KOPT-K1 (cell line): ENCODE data around the gene ZDHHC18.
A peak's percentile ranks its signal among the peaks of the same experiment; 100 is the strongest.
"Not testable (repeated sequence)": the region's sequence is repeated elsewhere in the genome, so short reads cannot be mapped to it uniquely, and the experiment has no call there.

Experiments
- H3K27ac ChIP-seq: fragments of 200-600 bp; sonication (generic); 2 replicates; pipeline ENCODE4 v1.5.1; 2016; ENCODE audit warnings: antibody characterized with exemption, mild to moderate bottlenecking, low read depth, low read length; ENCODE audit not compliant: poor library complexity, severe bottlenecking
- H3K36me3 ChIP-seq: fragments of 200-600 bp; sonication (generic); 2 replicates; pipeline ENCODE4 v1.5.1; 2017; ENCODE audit warnings: antibody characterized with exemption, mild to moderate bottlenecking, low read length, moderate library complexity; ENCODE audit not compliant: insufficient read depth
- H3K9me3 ChIP-seq: fragments of 200-600 bp; sonication (generic); 2 replicates; pipeline ENCODE4 v1.5.1; 2017; ENCODE audit warnings: antibody characterized with exemption, low read length, mild to moderate bottlenecking; ENCODE audit not compliant: insufficient read depth, poor library complexity, severe bottlenecking

Gene ZDHHC18

DNA sequence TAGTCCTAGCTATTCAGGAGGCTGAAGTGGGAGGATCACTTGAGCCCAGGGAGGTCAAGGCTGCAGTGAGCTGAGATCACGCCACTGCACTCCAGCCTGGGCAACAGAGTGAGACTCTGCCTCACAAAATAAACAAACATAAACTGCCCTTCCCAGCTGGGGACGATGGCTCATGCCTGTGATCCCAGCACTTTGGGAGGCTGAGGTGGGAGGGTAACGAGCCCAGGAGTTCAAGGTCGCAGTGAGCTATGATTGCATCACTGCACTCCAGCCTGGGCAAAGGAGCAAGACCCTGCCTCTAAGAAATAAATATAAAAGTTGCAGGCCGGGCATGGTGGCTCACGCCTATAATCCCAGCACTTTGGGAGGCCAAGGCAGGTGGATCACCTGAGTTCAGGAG lies 55.1 kb downstream of the ZDHHC18 start:
- H3K27ac ChIP-seq, H3K9me3 ChIP-seq: not testable (repeated sequence)
- peaks cover 99% of the 10 kb centered on the region for H3K36me3 ChIP-seq

DNA sequence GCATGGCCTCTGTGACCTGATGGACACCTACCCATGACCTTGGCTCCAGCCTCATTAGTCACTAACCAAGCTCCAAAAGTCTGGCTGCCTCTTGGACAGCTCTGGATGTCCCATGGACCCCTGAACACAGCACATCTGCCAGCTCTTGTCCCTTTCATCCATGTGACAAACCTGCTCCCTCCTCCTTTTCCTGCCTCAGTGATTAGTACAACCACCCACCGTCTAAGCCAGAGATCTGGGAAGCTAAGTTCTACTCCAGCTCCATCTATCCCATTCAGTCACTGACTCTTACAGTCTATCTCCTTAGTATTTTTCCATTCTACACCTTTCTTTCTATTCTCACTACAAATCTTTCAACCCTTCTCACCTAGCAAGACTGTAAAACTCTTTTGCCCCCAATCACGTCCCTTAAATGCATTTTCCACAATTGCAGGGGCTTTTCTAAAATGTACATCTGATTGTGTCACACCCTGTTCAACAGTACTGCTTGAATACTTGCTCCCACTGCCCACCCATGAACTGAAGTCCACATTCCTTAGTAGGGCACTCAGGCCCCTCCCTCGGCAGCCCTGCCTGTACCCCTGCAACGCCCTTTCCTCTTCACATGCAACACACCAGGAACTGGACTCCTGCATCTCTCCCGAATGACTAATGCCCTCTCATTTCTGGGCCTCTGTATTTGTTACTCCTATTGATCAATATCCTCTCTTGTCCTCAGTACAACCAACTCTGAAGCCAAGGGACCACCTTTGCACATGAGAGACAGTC lies 56.4 kb downstream of the ZDHHC18 start:
- H3K27ac ChIP-seq = no peak overlapping the region
- peaks cover 97% of the 10 kb centered on the region for H3K36me3 ChIP-seq
- H3K9me3 ChIP-seq = no peaks in the 10 kb centered on the region

DNA sequence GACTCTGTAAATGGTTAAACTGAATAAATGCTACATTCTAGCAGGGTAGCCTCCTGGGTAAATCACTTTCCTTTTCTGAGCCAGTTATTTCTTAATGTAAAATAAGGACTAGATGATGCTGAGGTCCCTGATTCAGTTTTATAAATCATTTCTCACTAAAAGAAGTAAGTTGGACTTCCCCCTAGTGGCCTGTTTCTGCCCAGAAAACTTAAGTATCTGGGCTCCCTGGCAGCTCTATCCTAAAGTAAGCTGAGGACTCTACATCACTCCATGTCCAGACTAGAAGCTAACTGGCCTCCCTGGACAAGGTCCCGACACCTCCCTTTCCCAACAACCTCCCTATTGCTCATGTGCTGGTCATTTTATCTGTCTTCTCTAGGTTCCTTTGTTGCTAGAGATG lies 60.6 kb downstream of the ZDHHC18 start:
- Histone ChIP-seq H3K36me3 (peaks cover 71% of the 10 kb centered on the region), H3K27ac (no peak overlapping the region), H3K9me3 (no peaks in the 10 kb centered on the region)

DNA sequence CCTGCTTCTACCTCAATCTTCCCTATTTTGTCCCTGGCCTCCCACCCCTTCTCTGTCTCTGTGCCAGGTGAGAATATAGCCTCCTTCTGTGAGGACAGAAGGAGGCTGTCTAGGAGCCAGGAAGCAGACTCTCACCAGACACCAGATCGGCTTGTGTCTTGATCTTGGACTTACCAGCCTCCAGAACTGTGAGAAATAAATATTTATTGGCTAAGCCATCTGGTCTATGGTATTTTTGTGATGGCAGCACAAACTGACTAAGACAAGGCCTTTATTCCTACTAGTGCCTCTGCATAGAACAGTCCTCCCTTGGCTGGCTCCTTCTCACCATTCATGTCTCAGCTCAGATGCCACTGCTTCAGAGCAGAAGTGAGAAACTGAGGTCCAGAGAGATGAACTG lies 61.7 kb downstream of the ZDHHC18 start:
- H3K9me3 ChIP-seq = no peaks in the 10 kb centered on the region
- peaks cover 71% of the 10 kb centered on the region for H3K36me3 ChIP-seq

DNA sequence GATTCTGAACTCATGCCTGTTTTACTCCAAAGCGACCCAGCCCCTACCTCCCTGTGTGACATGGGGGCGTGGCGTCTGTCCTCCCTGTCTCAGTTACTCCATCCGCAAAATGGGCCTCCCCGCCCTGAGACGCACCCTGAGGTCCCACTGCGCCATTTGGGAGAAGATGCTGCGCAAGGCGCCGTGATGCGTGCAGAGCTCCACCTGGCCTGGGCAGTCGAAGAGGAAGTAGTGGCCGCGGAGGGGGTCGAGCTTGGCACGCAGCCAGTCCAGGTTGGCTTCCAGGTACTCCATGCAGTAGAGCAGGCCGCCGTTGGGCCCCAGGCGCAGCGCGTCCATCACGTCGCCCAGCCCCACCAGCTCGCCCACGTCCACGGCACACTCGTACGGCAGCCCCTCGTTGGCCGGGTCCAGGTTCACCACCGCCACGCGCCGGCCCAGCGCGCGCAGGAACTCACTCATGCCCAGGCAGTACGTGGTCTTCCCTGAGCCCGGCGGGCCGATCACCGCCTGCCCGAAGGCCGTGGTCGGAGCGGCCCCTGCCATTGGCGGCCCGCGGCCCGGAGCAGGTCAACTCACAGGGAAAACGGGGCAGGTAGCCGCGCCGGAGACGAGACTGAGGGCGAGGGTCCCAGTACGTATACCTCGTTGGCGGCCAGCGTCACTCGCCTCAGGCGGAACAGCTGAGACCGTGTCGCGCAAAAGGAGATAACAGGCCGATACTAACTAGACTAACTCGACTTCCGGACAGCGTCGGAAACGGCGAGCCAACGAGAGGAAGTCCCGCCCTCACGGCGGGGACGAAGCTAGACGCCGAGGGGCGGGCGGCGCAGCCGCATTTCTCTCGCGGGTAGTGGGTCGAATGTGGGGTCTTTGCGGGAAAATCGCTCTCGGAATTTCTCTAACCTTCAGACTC lies 63.3 kb downstream of the ZDHHC18 start, which contains the start of gene GPN2:
Gene GPN2 (minus strand): TSS at position 733 of the 916 bp plus-strand sequence. CDS start 187 bp downstream, at position 546.
- Histone ChIP-seq H3K27ac (peak within 1 kb of the TSS; percentile 76), H3K36me3 (peaks cover 71% of the 10 kb centered on the region), H3K9me3 (no peaks in the 10 kb centered on the region)

More for the DNA sequence above, 61.7 kb downstream of the ZDHHC18 start:
- H3K27ac ChIP-seq = no peak overlapping the region

DNA sequence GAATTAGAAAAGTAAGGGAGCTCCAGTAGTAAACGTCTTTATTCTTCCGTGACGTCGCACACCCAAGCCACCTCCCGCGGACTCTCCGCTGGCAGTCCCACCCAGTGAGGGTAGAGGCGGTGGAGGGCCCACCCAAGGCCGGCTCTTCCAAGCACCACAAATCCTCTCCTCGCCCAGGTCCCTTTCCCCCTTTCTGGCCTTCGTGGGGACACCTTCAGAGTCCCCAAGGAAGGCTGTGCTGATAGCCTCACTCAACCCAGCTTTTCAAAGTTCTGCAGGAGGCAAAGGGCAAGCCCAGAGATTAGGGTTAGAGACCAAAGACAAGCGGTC lies 63.9 kb downstream of the ZDHHC18 start:
- Histone ChIP-seq H3K27ac (peak overlapping the region; percentile 76), H3K36me3 (peaks cover 71% of the 10 kb centered on the region), H3K9me3 (no peaks in the 10 kb centered on the region)

DNA sequence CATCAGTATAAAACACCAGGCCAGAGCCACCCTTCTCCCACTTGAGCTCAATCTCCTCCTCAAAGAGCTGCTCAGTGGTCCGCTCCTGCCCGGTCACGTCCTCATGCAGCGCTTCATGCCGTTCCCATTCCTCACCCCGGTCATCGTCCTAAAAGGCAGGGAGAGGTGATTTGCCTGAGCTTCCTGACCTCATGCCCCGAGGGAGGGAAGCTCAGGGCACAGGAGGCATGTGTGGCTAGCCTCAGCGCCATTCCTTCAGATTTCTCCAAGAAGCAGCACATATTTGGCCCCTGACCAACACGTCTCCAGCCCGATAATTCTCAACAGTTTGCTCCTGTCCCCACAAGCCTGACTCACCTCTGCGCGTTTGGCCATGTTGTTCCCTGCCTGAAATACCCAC lies 67.8 kb downstream of the ZDHHC18 start:
- Histone ChIP-seq H3K9me3 (no peaks in the 10 kb centered on the region), H3K27ac (no peak overlapping the region), H3K36me3 (peaks cover 58% of the 10 kb centered on the region)

DNA sequence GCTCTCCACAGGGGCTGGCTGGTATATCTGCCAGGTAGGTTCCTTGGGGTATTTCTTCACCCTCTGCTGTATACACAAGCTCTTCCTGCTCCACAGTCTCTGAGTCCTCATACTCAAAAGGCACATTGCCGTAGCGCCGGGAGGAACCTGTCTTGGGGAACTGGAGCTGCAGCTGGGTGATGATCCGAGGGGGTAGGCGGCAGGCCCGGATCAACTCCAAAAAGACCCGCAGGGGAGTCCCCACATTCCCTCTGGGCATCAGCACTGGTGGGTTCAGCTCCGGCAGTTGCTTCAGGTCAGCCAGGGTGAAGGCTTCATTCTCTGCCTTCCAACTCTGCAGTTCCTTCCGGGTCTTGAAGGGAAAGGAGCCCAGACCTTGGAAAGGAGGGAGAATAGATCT lies 70.9 kb downstream of the ZDHHC18 start:
- peaks cover 53% of the 10 kb centered on the region for H3K36me3 ChIP-seq
- no peaks in the 10 kb centered on the region for H3K9me3 ChIP-seq
- no peak overlapping the region for H3K27ac ChIP-seq

DNA sequence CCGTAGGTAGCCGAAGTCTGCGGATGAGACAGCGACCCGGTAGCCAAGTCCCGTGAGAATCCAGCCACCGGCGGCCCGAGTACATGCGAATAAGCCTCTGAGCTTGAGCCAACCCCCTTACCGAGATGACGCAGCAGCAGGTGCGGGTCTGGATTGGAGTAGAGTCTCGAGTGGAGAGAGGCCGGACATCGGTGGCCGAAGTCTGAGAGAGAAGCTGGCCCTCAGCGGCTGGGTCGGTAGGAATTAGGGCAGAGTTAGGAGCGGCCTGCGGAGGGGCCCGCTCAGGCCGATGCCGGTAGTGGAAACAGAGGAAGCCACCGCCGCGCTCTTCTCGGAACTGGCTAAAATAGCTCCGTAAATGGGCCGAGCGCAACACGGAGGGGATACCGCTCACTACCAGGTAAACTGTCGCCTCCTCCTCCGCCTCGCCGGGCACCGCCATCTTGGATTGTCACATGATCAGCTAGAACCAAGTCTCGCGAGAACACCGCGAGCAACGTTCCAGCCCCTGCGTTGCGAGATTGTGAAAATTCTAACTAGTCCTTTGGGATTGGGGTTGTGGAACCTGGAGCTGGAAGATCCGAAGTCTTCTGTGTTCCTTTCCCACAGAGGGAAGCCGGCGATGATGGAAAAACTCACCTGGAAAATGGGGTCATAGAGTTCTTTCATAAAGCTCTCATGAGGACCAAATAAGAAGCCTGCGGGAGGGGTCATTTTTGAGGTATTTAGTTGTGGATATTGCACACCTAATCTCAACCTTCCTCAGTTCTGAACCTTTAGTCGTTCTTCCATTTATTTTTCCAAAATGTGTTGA lies 73.7 kb downstream of the ZDHHC18 start, which contains the start of gene GPATCH3:
Gene GPATCH3 (minus strand): TSS at position 467 of the 814 bp plus-strand sequence. CDS start 25 bp downstream, at position 442.
- H3K27ac ChIP-seq = peak within 1 kb of the TSS; percentile 70
- H3K9me3 ChIP-seq = no peaks in the 10 kb centered on the region
- H3K36me3 ChIP-seq = peaks cover 25% of the 10 kb centered on the region; the same call in 1 of the 2 replicates

DNA sequence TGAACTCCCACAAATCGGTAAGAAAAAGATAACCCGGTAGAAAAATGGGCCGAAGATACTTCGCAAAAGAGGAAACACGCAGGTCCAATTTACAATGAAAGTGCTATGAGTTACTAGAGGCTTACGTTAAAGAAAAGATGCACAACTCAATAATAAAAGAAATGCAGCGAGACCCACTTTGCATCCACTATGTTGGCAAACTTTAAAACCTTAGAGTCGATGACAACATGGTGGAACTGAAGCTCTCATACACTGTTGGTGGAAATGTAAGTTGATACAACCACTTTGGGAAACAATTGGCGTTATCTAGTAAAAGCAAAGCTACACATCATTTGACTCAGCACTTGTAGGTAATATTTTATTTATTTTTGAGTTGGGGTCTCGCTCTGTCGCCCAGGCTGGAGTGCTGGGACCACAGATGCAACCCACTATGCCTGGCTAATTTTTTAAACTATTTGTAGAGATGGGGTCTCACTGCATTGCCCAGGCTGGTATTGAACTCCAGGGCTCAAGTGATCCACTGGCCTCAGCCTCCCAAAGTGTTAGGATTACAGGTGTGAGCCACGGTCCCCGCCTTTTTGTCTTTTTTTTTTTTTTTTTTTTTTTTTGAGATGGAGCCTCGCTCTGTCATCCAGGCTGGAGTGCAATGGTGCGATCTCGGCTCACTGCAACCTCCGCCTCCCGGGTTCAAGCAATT lies 74.5 kb downstream of the ZDHHC18 start:
- Histone ChIP-seq H3K36me3 (peaks cover 19% of the 10 kb centered on the region; the same call in 1 of the 2 replicates), H3K9me3 (no peaks in the 10 kb centered on the region), H3K27ac (peak overlapping the region; percentile 70)
